ENCODE data around the gene FAM20A.

Gene FAM20A

GRCh38 chr17:68600067-68600930, 868 bp downstream of the FAM20A start:
- Histone ChIP-seq H3K9ac (ENCODE audit: low read depth, low read length, poor library complexity, severe bottlenecking) (no peak overlapping the region), H3K9me3 (ENCODE audit: insufficient read depth, low read depth, low read length) (no peaks in the 10 kb centered on the region), H3K4me3 (ENCODE audit: low read length, poor library complexity, severe bottlenecking) (no peak overlapping the region), H3F3A (ENCODE audit: low read depth) (no peaks in the 10 kb centered on the region), H3K36me3 (ENCODE audit: insufficient read depth, low read length) (no peaks in the 10 kb centered on the region), H3K9me2 (replicated peaks; ENCODE audit: low read depth, low read length) (no peaks in the 10 kb centered on the region), H3K79me2 (ENCODE audit: insufficient read depth, low read length) (no peaks in the 10 kb centered on the region), H3K4me2 (ENCODE audit: low read depth, low read length, poor library complexity, severe bottlenecking) (no peak overlapping the region), H4K20me1 (ENCODE audit: insufficient read depth, low read length, poor library complexity, severe bottlenecking) (no peaks in the 10 kb centered on the region), H3K4me1 (ENCODE audit: insufficient read depth, low read length, poor library complexity, severe bottlenecking) (peaks cover 2% of the 10 kb centered on the region), H2AFZ (ENCODE audit: low read length) (no peak overlapping the region), H3K27me3 (ENCODE audit: insufficient read depth, low read length, poor library complexity, severe bottlenecking) (no peaks in the 10 kb centered on the region)
- TF ChIP-seq CTCF (conservative IDR thresholded peaks at IDR 0.05; ENCODE audit: low read length) = no peak
- TF ChIP-seq EZH2phosphoT487 (IDR thresholded peaks at IDR 0.05; ENCODE audit: borderline replicate concordance) = no peak

- TF ChIP-seq EZH2phosphoT487 (IDR thresholded peaks at IDR 0.05; ENCODE audit: borderline replicate concordance) = no peak
- no peak for TF ChIP-seq CTCF (conservative IDR thresholded peaks at IDR 0.05; ENCODE audit: low read length)
- Histone ChIP-seq H3K9me3 (ENCODE audit: insufficient read depth, low read depth, low read length) (no peaks in the 10 kb centered on the region), H4K20me1 (ENCODE audit: insufficient read depth, low read length, poor library complexity, severe bottlenecking) (no peaks in the 10 kb centered on the region), H3F3A (ENCODE audit: low read depth) (no peaks in the 10 kb centered on the region), H3K9me2 (replicated peaks; ENCODE audit: low read depth, low read length) (no peaks in the 10 kb centered on the region), H3K9ac (ENCODE audit: low read depth, low read length, poor library complexity, severe bottlenecking) (no peak overlapping the region), H3K36me3 (ENCODE audit: insufficient read depth, low read length) (no peaks in the 10 kb centered on the region), H3K79me2 (ENCODE audit: insufficient read depth, low read length) (no peaks in the 10 kb centered on the region), H2AFZ (ENCODE audit: low read length) (no peak overlapping the region), H3K27me3 (ENCODE audit: insufficient read depth, low read length, poor library complexity, severe bottlenecking) (no peaks in the 10 kb centered on the region), H3K4me2 (ENCODE audit: low read depth, low read length, poor library complexity, severe bottlenecking) (no peak overlapping the region), H3K4me3 (ENCODE audit: low read length, poor library complexity, severe bottlenecking) (no peak overlapping the region), H3K4me1 (ENCODE audit: insufficient read depth, low read length, poor library complexity, severe bottlenecking) (peaks cover 3% of the 10 kb centered on the region)
These were observed 1.6 kb downstream of the FAM20A start for GRCh38 chr17:68599552-68600066.

GRCh38 chr17:68599091-68599490, 2.1 kb downstream of the FAM20A start:
- H3K9ac ChIP-seq (ENCODE audit: low read depth, low read length, poor library complexity, severe bottlenecking) = no peak overlapping the region
- TF ChIP-seq CTCF (conservative IDR thresholded peaks at IDR 0.05; ENCODE audit: low read length) (no peak), EZH2phosphoT487 (IDR thresholded peaks at IDR 0.05; ENCODE audit: borderline replicate concordance) (no peak)

More at GRCh38 chr17:68599091-68599490, 2.1 kb downstream of the FAM20A start:
- Histone ChIP-seq H3K4me1 (ENCODE audit: insufficient read depth, low read length, poor library complexity, severe bottlenecking) (peaks cover 3% of the 10 kb centered on the region), H3K9me3 (ENCODE audit: insufficient read depth, low read depth, low read length) (no peaks in the 10 kb centered on the region), H3F3A (ENCODE audit: low read depth) (no peaks in the 10 kb centered on the region), H4K20me1 (ENCODE audit: insufficient read depth, low read length, poor library complexity, severe bottlenecking) (no peaks in the 10 kb centered on the region), H3K4me3 (ENCODE audit: low read length, poor library complexity, severe bottlenecking) (no peak overlapping the region), H3K79me2 (ENCODE audit: insufficient read depth, low read length) (no peaks in the 10 kb centered on the region), H3K4me2 (ENCODE audit: low read depth, low read length, poor library complexity, severe bottlenecking) (no peak overlapping the region), H3K27me3 (ENCODE audit: insufficient read depth, low read length, poor library complexity, severe bottlenecking) (no peaks in the 10 kb centered on the region), H2AFZ (ENCODE audit: low read length) (no peak overlapping the region), H3K36me3 (ENCODE audit: insufficient read depth, low read length) (no peaks in the 10 kb centered on the region), H3K9me2 (replicated peaks; ENCODE audit: low read depth, low read length) (no peaks in the 10 kb centered on the region)
